H1 (cell line): ENCODE data around the gene TSPAN33. TPM values are rescaled to one million over a fixed set of nuclear protein-coding genes. Genes with fewer than 3 reads are reported as not detected.

Experiments used
- CHD1 ChIP-seq: IDR thresholded peaks from 2 replicates; pipeline ENCODE4 v1.6.1; 2012; ENCODE audit warnings: low read depth, low read length, improper control_type of control experiment
- EGR1 ChIP-seq: IDR thresholded peaks from 2 replicates; pipeline ENCODE4 v1.6.1; 2011; ENCODE audit warnings: low read depth, low read length, borderline replicate concordance
- PHF8 ChIP-seq: fragments of 200-600 bp; sonication (generic); conservative IDR thresholded peaks from 2 replicates; pipeline ENCODE4 v1.7.1; 2012; ENCODE audit warnings: low read depth, mild to moderate bottlenecking, inconsistent platforms, low read length, moderate library complexity
- SP1 ChIP-seq: IDR thresholded peaks from 2 replicates; pipeline ENCODE4 v1.6.1; 2011; ENCODE audit warnings: low read depth, low read length
- SRF ChIP-seq: IDR thresholded peaks from 2 replicates; pipeline ENCODE4 v1.6.1; 2011; ENCODE audit warnings: mild to moderate bottlenecking, low read depth, low read length, moderate library complexity
- polyA plus RNA-seq, 7 experiments: library from polyadenylated mRNA; depleted of rRNA in 3 of 7; stranded (reverse) in 5 of 7; unstranded in 2 of 7; fragments of >200 nt in 5 of 7; fragments of 200-250 nt in 2 of 7; gene quantifications; 1 replicate in 5 of 7; 2 replicates in 1 of 7; 4 replicates in 1 of 7; pipeline versions ENCODE4 v1.2.1 to v1.2.3, GENCODE V29; 2011 to 2013; ENCODE audit warnings: missing spikeins in 2 of 7, mixed read lengths in 2 of 7
- total RNA-seq: library from RNA; stranded (reverse); fragmentation: NEBNext Ultra II Directional; extraction: Animal tissue kit (Norgen Biotek cat#: 25700); gene quantifications from 2 replicates; pipeline ENCODE4 v1.2.1, GENCODE V29; 2021
- TF ChIP-seq, protein P1 (sequence below): fragments of 300-600 bp; sonication (generic); IDR thresholded peaks from 2 replicates; pipeline ENCODE4 v1.7.1; 2012; ENCODE audit warnings: low read length, moderate library complexity, mild to moderate bottlenecking, inconsistent platforms; ENCODE audit not compliant: insufficient replicate concordance

The TSPAN33 gene
- total and polyA plus RNA-seq, 2 of the 8 experiments (the other 6 are each of a cell fraction or from before 2014, with no cell fraction given): 42.8 to 47.1 TPM

DNA sequence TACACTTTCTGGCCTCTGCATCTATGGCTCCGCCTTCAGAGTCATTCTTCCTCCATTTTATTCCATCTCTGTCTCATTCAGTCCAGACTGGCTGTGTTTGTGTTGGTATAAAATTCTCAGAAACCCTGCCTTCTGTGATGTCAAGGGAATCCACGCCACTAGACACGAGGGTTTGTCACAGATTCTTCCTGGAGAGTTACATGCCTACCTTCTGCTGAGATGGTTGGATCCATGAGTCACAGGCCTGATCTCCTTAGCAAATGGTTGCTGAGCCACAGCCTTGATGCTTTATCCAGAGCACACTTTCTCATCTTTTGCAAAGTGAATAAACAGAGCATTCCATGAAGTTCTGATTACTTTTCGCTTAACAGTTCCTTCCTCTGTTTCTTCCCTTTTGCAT is 35.9 kb upstream of the TSPAN33 start (continued):
- TF ChIP-seq, protein P1, sequence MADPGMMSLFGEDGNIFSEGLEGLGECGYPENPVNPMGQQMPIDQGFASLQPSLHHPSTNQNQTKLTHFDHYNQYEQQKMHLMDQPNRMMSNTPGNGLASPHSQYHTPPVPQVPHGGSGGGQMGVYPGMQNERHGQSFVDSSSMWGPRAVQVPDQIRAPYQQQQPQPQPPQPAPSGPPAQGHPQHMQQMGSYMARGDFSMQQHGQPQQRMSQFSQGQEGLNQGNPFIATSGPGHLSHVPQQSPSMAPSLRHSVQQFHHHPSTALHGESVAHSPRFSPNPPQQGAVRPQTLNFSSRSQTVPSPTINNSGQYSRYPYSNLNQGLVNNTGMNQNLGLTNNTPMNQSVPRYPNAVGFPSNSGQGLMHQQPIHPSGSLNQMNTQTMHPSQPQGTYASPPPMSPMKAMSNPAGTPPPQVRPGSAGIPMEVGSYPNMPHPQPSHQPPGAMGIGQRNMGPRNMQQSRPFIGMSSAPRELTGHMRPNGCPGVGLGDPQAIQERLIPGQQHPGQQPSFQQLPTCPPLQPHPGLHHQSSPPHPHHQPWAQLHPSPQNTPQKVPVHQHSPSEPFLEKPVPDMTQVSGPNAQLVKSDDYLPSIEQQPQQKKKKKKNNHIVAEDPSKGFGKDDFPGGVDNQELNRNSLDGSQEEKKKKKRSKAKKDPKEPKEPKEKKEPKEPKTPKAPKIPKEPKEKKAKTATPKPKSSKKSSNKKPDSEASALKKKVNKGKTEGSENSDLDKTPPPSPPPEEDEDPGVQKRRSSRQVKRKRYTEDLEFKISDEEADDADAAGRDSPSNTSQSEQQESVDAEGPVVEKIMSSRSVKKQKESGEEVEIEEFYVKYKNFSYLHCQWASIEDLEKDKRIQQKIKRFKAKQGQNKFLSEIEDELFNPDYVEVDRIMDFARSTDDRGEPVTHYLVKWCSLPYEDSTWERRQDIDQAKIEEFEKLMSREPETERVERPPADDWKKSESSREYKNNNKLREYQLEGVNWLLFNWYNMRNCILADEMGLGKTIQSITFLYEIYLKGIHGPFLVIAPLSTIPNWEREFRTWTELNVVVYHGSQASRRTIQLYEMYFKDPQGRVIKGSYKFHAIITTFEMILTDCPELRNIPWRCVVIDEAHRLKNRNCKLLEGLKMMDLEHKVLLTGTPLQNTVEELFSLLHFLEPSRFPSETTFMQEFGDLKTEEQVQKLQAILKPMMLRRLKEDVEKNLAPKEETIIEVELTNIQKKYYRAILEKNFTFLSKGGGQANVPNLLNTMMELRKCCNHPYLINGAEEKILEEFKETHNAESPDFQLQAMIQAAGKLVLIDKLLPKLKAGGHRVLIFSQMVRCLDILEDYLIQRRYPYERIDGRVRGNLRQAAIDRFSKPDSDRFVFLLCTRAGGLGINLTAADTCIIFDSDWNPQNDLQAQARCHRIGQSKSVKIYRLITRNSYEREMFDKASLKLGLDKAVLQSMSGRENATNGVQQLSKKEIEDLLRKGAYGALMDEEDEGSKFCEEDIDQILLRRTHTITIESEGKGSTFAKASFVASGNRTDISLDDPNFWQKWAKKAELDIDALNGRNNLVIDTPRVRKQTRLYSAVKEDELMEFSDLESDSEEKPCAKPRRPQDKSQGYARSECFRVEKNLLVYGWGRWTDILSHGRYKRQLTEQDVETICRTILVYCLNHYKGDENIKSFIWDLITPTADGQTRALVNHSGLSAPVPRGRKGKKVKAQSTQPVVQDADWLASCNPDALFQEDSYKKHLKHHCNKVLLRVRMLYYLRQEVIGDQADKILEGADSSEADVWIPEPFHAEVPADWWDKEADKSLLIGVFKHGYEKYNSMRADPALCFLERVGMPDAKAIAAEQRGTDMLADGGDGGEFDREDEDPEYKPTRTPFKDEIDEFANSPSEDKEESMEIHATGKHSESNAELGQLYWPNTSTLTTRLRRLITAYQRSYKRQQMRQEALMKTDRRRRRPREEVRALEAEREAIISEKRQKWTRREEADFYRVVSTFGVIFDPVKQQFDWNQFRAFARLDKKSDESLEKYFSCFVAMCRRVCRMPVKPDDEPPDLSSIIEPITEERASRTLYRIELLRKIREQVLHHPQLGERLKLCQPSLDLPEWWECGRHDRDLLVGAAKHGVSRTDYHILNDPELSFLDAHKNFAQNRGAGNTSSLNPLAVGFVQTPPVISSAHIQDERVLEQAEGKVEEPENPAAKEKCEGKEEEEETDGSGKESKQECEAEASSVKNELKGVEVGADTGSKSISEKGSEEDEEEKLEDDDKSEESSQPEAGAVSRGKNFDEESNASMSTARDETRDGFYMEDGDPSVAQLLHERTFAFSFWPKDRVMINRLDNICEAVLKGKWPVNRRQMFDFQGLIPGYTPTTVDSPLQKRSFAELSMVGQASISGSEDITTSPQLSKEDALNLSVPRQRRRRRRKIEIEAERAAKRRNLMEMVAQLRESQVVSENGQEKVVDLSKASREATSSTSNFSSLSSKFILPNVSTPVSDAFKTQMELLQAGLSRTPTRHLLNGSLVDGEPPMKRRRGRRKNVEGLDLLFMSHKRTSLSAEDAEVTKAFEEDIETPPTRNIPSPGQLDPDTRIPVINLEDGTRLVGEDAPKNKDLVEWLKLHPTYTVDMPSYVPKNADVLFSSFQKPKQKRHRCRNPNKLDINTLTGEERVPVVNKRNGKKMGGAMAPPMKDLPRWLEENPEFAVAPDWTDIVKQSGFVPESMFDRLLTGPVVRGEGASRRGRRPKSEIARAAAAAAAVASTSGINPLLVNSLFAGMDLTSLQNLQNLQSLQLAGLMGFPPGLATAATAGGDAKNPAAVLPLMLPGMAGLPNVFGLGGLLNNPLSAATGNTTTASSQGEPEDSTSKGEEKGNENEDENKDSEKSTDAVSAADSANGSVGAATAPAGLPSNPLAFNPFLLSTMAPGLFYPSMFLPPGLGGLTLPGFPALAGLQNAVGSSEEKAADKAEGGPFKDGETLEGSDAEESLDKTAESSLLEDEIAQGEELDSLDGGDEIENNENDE: no peak
- TF ChIP-seq SRF: no peak
- no peak for TF ChIP-seq CHD1
- no peak for TF ChIP-seq SP1
- TF ChIP-seq PHF8: no peak
- no peak for TF ChIP-seq EGR1
